Stimulated activated naive B cell treated with anti-CD40 and anti-IgM and Interleukin-4, amounts not matched to agents 10 μg/mL and 1 μg/mL and 100 μg/mL, for 72 hours (primary cell): Measurements from ENCODE around the gene MINDY2.
A peak's percentile ranks its signal among the peaks of the same experiment; 100 is the strongest.
"Not testable (repeated sequence)": the region's sequence is repeated elsewhere in the genome, so short reads cannot be mapped to it uniquely, and the experiment has no call there.

Experiments used
- ATAC-seq, 2 donors: fragments of 150-1000 bp; cut with Tn5 transposase; replicated peaks; 2 replicates each; pipeline ENCODE4 v1.10.0; 2021; ENCODE audit warnings: moderate library complexity in 1 of 2
- DNase-seq: peaks from one replicate; pipeline ENCODE4 v3.0.0; 2021
- H3K27ac Mint-ChIP-seq: one replicate; pipeline ENCODE4 v1.8.0; 2022; ENCODE audit warnings: mild to moderate bottlenecking, mixed read lengths
- H3K27me3 Mint-ChIP-seq, 2 donors: one replicate each; pipeline ENCODE4 v1.8.0; 2022; ENCODE audit warnings: mixed read lengths in 2 of 2
- H3K36me3 Mint-ChIP-seq, 2 donors: one replicate each; pipeline ENCODE4 v1.8.0; 2022; ENCODE audit warnings: mixed read lengths in 2 of 2, mild to moderate bottlenecking in 1 of 2
- H3K4me1 Mint-ChIP-seq, 2 donors: one replicate each; pipeline ENCODE4 v1.8.0; 2022; ENCODE audit warnings: mixed read lengths in 2 of 2, mild to moderate bottlenecking in 1 of 2
- H3K4me3 Mint-ChIP-seq, 2 donors: one replicate each; pipeline ENCODE4 v1.8.0; 2022; ENCODE audit warnings: mild to moderate bottlenecking in 2 of 2, mixed read lengths in 2 of 2, moderate library complexity in 1 of 2
- H3K9me3 Mint-ChIP-seq, 2 donors: one replicate each; pipeline ENCODE4 v1.8.0; 2022; ENCODE audit warnings: mixed read lengths in 2 of 2, mild to moderate bottlenecking in 1 of 2

Gene MINDY2

DNA sequence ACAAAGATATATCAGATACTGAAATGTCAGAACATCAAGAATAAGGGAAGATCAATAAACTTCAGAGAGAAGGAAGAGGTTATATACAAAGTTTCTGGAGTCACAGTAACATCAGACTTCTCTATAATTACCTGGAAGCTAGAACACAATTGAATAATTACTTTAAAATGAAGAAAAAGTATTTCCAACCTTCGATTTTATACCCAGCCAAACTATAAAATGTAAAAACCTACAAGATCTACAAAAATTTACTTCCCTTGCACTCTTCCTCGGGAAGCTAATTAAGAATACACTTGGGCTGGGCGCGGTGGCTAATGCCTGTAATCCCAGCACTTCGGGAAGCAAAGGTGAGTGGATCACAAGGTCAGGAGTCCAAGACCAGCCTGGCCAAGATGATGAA is 6.6 kb upstream of the MINDY2 start:
- no peaks in the 10 kb centered on the region for H3K27me3 Mint-ChIP-seq

DNA sequence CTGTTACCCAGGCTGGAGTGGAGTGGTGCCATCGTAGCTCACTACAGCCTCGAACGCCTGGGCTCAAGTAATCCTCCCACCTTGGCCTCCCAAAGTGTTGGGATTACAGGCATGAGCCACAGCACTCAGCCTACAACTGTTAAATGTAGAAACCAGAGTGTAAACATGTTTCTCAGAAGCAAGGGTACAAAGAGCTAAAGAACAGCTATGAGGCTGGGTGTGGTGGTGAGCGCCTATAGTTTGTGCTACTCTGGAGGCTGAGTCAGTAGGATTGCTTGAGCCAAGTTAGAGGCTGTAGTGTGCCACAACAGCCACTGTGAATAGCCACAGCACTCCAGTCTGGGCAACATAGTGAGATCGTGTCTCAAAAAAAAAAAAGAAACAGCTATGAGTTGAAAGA is 4.8 kb upstream of the MINDY2 start:
- no peaks in the 10 kb centered on the region for H3K27me3 Mint-ChIP-seq
- H3K27ac Mint-ChIP-seq = no peak overlapping the region
- peaks cover 4% of the 10 kb centered on the region in 2 donors for H3K9me3 Mint-ChIP-seq
- ATAC-seq = no peak
- peaks cover 4 to 10% of the 10 kb centered on the region in 2 donors for H3K36me3 Mint-ChIP-seq
- H3K4me3 Mint-ChIP-seq = no peak overlapping the region
- no peak for DNase-seq
- H3K4me1 Mint-ChIP-seq = no peaks in the 10 kb centered on the region

More for the DNA sequence above, 6.6 kb upstream of the MINDY2 start:
- Mint-ChIP-seq H3K4me3 (no peak overlapping the region), H3K4me1 (no peaks in the 10 kb centered on the region), H3K36me3 (peaks cover 2 to 10% of the 10 kb centered on the region in 2 donors), H3K27ac (no peak overlapping the region), H3K9me3 (peaks cover 4% of the 10 kb centered on the region in 2 donors)
- DNase-seq (no peak), ATAC-seq (no peak)

DNA sequence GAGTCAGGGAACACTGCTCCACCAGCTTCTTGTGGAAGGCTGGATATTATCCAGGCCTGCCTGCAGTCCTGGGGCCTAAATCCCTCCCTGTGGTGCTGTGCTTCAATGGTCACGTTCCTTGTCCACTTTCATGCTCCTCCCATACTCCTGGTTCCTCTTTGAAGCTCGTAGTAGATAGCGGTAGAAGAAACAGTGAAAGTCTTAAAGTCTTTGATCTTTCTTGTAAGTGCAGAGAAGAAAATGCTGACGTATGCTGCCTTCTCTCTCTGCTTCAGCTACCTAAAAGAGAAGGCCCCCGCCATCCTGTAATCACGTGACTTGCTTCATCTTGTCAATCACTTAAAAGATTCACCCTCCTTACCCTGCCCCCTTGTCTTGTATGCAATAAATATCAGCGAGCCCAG is 2.5 kb upstream of the MINDY2 start:
- not testable (repeated sequence) for DNase-seq, H3K27ac Mint-ChIP-seq, H3K27me3 Mint-ChIP-seq

DNA sequence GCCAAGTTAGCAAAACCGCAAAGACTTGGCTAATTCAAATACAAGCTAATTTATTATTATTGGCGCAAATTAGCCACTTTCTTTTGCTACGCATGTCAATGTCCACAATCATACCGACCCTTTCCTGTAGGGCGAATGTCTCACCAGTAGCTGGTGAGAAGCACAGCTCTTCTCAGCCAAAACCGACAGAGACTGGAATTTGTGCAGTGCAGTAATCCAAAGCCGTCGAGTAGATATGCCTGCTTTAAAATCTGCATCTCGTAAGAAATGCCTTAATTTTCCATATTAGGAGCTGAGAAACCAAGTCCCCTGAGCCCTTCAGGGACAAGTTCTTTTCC is 614 bp upstream of the MINDY2 start:
- Mint-ChIP-seq H3K36me3 (peaks cover 0 to 2% of the 10 kb centered on the region in 2 donors), H3K9me3 (no peaks in the 10 kb centered on the region), H3K4me1 (peaks cover 0 to 3% of the 10 kb centered on the region in 2 donors), H3K27me3 (no peaks in the 10 kb centered on the region), H3K27ac (peak overlapping the region; percentile 98), H3K4me3 (peak overlapping the region; percentile 90 to 97)
- peak; percentile 37 for DNase-seq
- peak; percentile 53 to 62 for ATAC-seq

More for the DNA sequence above, 2.5 kb upstream of the MINDY2 start:
- not testable (repeated sequence) for H3K4me1 Mint-ChIP-seq, H3K4me3 Mint-ChIP-seq, ATAC-seq, H3K9me3 Mint-ChIP-seq, H3K36me3 Mint-ChIP-seq

DNA sequence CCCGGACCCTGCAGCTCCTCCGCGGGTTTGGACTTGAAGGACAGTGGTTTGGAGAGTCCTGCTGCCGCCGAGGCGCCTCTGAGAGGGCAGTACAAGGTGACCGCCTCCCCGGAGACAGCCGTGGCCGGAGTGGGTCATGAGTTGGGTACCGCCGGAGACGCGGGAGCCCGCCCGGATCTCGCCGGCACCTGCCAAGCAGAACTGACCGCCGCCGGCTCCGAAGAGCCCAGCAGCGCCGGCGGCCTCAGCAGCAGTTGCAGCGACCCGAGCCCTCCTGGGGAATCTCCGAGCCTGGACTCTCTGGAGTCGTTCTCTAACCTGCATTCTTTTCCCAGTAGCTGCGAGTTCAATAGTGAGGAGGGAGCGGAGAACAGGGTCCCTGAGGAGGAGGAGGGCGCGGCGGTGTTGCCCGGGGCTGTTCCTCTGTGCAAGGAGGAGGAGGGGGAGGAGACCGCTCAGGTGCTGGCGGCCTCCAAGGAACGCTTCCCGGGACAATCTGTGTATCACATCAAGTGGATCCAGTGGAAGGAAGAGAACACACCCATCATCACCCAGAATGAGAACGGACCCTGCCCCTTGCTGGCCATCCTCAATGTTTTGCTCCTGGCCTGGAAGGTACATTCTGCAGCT is 634 bp downstream of the MINDY2 start:
- no peak for DNase-seq

DNA sequence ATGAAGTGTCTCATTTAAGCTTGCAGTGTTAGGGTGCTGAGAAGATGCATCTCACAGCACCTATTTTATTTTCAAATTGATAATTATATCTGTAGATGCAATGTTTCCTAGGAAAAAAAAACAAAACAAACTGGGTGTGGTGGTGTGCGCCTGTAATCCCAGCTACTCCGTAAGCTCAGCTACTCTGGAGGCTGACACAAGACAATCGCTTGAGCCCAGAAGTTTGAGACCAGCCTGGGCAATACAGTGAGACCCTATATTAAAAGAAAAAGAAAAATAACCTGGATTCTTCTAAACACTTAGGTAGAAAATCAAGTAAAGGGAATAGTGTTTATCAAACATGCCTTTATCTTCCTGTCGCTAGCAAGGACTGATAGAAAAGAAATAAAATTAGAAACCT is 1.9 kb downstream of the MINDY2 start:
- Mint-ChIP-seq H3K27me3 (no peaks in the 10 kb centered on the region), H3K27ac (no peak overlapping the region), H3K4me3 (peak overlapping the region in 1 of 2 donors; percentile 63), H3K9me3 (no peaks in the 10 kb centered on the region), H3K4me1 (peaks cover 0 to 8% of the 10 kb centered on the region in 2 donors), H3K36me3 (peaks cover 0 to 2% of the 10 kb centered on the region in 2 donors)
- ATAC-seq (no peak), DNase-seq (no peak)

More for the DNA sequence above, 634 bp downstream of the MINDY2 start:
- peaks cover 0 to 2% of the 10 kb centered on the region in 2 donors for H3K36me3 Mint-ChIP-seq
- ATAC-seq = peak; percentile 1 to 2
- H3K27me3 Mint-ChIP-seq = no peaks in the 10 kb centered on the region
- peak overlapping the region; percentile 90 to 97 for H3K4me3 Mint-ChIP-seq
- peak overlapping the region; percentile 98 for H3K27ac Mint-ChIP-seq
- no peaks in the 10 kb centered on the region for H3K9me3 Mint-ChIP-seq
- peaks cover 0 to 3% of the 10 kb centered on the region in 2 donors for H3K4me1 Mint-ChIP-seq

DNA sequence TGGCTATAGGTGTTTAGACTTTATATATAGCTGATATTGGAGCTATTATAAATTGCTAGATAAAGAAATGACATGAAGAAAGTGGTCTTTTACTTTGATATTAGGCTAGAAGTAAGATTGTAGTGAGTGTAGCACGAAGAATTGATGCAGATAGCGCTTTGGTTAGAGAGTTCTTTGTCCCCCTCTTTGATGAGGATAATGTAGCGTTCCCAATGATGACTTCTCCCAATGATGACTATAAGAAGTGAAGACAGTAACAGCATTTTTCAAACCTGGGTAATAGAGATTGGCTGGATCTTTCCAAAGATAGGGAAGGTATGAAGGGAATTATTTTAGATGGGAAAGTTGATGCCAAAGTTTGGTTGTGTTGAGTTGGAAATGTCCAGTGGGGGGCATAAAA is 4.3 kb downstream of the MINDY2 start:
- H3K36me3 Mint-ChIP-seq = peaks cover 0 to 2% of the 10 kb centered on the region in 2 donors
- H3K4me1 Mint-ChIP-seq = peaks cover 0 to 8% of the 10 kb centered on the region in 2 donors
- H3K27ac Mint-ChIP-seq = no peak overlapping the region
- ATAC-seq (no peak), DNase-seq (no peak)
- H3K4me3 Mint-ChIP-seq = no peak overlapping the region
- H3K27me3 Mint-ChIP-seq = no peaks in the 10 kb centered on the region
- no peaks in the 10 kb centered on the region for H3K9me3 Mint-ChIP-seq

DNA sequence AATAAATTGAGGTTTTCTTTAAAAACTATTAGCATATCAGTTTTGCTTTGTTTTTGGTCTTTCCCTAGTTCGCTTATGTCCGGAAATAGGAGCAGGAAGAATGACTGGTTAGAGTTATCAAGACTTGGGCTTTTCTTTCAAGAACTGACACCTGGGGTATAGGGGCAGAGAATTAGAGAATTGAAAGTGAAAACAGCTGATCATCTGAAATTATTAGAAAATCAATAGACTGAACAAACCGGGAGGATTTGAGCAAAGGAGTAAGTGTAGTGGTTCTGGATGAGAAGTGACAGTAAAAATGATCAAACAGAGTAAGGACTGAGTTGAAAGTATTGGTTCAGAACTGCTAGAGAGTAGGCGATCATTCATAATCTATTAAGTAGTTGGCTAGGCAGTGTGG is 6.0 kb downstream of the MINDY2 start:
- Mint-ChIP-seq H3K27me3 (no peaks in the 10 kb centered on the region), H3K4me3 (peak overlapping the region in 1 of 2 donors; percentile 2), H3K9me3 (no peaks in the 10 kb centered on the region), H3K4me1 (peaks cover 0 to 8% of the 10 kb centered on the region in 2 donors), H3K27ac (peak overlapping the region; percentile 16), H3K36me3 (no peaks in the 10 kb centered on the region)
- no peak for DNase-seq
- ATAC-seq = peak; percentile 34 to 55

DNA sequence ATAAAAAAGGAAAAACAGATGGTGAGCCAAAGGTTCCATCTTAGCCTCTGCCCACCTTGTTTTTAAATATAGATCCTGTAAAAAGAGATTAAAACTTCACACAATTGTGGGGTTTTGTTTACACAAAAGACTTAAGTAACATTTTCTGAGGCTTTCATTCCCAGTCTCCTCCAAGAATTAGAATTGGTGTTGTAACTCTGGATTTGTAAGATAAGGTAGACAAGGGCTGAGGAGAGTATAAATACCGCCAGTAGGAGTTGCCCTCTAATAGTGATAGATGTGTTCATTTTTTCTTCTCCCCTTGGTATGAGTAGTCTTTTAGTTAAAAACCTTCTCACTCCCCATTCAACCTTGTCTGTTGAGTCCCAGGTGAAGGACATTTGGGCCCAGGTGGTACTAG is 8.5 kb downstream of the MINDY2 start:
- H3K9me3 Mint-ChIP-seq = no peaks in the 10 kb centered on the region
- H3K27me3 Mint-ChIP-seq = no peaks in the 10 kb centered on the region
- no peak for ATAC-seq
- no peak overlapping the region for H3K27ac Mint-ChIP-seq
- H3K4me1 Mint-ChIP-seq = peaks cover 0 to 5% of the 10 kb centered on the region in 2 donors
- no peak overlapping the region for H3K4me3 Mint-ChIP-seq
- no peak for DNase-seq
- H3K36me3 Mint-ChIP-seq = peaks cover 5% of the 10 kb centered on the region in 2 donors

DNA sequence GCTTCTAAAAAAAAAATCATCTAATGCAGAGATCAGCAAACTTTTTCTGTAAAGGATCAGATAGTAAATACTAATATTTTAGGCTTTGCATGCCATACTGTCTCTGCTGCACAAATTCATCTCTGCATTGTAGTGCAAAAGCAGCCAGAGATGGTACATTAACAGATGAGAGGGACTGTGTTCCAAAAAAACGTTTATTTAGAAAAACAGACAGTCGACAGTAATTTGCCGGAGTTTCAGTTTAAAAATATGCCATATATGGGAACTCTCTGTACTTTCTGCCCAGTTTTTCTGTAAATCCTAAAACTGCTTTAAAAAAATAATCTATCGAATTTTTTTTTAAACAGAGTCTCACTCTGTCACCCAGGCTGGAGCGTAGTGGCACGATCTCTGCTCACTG is 14.3 kb downstream of the MINDY2 start:
- no peak overlapping the region for H3K27ac Mint-ChIP-seq
- no peaks in the 10 kb centered on the region for H3K9me3 Mint-ChIP-seq
- peaks cover 7 to 10% of the 10 kb centered on the region in 2 donors for H3K36me3 Mint-ChIP-seq
- ATAC-seq (no peak), DNase-seq (no peak)
- no peak overlapping the region for H3K4me3 Mint-ChIP-seq
- H3K27me3 Mint-ChIP-seq = no peaks in the 10 kb centered on the region
- H3K4me1 Mint-ChIP-seq = peaks cover 0 to 1% of the 10 kb centered on the region in 2 donors

DNA sequence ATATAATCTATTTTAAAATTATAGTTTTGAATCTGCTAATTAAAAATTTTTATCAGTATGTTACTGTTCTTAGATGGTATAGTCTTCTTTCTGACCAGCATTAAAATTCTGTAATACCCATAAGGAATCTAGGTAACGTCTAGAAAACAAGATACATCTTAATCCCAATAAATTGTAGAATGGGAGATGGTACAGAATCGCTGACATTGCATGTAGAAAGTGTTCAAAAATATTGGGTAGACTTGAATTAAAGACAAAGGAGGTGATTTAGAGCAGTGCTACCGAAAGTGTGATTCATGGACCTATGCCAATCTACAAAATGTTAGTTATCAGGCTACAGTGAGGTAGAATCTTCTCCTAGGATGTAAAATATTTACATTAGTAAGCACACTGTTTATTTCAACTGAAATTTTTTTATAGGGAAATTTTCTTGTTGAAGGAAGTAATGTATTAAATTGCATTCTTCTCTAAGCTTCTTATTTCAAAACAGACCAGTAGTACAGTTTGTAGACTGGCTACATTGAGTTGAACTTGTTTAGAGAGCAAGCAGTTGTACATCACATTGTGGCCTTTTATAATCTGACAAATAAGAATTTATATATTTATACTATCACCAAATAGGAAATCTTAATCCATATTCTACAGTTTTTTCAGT is 17.1 kb downstream of the MINDY2 start:
- DNase-seq = no peak
- no peak for ATAC-seq
- Mint-ChIP-seq H3K9me3 (peaks cover 0 to 1% of the 10 kb centered on the region in 2 donors), H3K4me3 (no peak overlapping the region), H3K27me3 (no peaks in the 10 kb centered on the region), H3K36me3 (peaks cover 15 to 29% of the 10 kb centered on the region in 2 donors), H3K4me1 (peaks cover 0 to 1% of the 10 kb centered on the region in 2 donors), H3K27ac (no peak overlapping the region)

DNA sequence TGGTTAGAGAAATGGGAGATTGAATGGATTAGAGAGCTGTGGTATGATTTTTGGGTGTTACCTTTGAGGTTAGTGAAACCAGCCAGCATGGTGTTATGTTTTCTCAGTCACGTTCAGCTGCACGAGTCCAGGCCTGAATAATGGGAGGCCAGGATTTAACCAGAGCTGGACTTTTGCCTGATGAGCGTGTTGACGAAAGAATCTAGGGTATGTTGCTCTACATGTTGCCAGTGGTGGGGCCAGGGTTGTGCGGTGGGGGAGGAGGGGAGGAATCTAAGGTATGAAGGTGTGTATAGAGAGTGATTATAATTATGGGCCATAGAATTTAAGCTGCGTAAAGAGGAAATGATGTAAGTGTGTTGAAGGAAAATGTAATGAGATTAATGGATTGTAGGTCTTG is 22.8 kb downstream of the MINDY2 start:
- Mint-ChIP-seq H3K27me3 (no peaks in the 10 kb centered on the region), H3K36me3 (peaks cover 16 to 37% of the 10 kb centered on the region in 2 donors), H3K4me1 (peaks cover 9 to 11% of the 10 kb centered on the region in 2 donors), H3K4me3 (no peak overlapping the region), H3K27ac (no peak overlapping the region), H3K9me3 (peaks cover 1 to 4% of the 10 kb centered on the region in 2 donors)
- DNase-seq (no peak), ATAC-seq (no peak)

DNA sequence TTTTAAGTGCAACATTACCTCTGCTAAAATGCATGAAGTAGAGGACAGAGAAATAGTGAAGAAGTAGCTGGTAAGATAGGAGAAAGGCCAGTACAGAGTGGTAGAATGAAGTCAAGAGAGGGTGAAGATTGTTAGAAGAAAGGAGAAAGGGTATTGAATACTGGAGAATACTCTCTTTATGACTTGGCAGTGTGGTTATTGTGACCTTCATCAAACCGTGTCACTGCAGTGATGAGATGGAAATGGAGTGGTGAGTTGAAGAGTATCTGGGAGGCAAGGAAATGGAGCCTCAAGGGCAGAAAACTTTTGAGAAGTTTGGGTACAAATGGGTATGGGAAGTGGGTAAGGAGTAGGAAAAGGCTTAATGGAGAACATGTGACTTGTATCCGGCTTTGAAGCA is 24.7 kb downstream of the MINDY2 start:
- peak; percentile 53 to 69 for ATAC-seq
- H3K4me1 Mint-ChIP-seq = peaks cover 16 to 17% of the 10 kb centered on the region in 2 donors
- H3K27me3 Mint-ChIP-seq = no peaks in the 10 kb centered on the region
- no peak for DNase-seq
- H3K27ac Mint-ChIP-seq = no peak overlapping the region
- H3K9me3 Mint-ChIP-seq = peaks cover 1 to 4% of the 10 kb centered on the region in 2 donors
- H3K4me3 Mint-ChIP-seq = no peak overlapping the region
- peaks cover 9 to 31% of the 10 kb centered on the region in 2 donors for H3K36me3 Mint-ChIP-seq

DNA sequence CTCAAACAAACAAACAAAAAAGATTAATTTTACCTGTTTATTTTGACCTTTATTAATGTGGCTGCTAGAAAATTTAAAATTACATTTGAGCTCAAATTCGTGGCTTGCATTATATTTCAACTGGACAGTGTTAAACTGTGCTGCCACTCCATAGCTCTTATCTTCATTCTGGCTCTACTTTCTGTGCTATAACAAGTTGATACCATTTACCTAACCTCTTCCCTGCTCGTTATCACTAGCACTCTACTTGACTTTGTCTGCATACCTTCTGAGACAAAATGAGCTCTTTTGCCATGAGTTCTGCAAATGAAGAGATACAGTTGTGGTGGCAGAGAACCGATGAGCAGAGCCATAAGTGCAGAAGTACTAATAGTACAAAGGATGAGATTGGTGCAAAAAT is 26.4 kb downstream of the MINDY2 start:
- H3K9me3 Mint-ChIP-seq = peaks cover 0 to 4% of the 10 kb centered on the region in 2 donors
- no peaks in the 10 kb centered on the region for H3K27me3 Mint-ChIP-seq
- no peak for DNase-seq
- H3K4me1 Mint-ChIP-seq = peaks cover 16 to 17% of the 10 kb centered on the region in 2 donors
- ATAC-seq = no peak
- H3K27ac Mint-ChIP-seq = no peak overlapping the region
- H3K36me3 Mint-ChIP-seq = peaks cover 6 to 23% of the 10 kb centered on the region in 2 donors
- no peak overlapping the region for H3K4me3 Mint-ChIP-seq

DNA sequence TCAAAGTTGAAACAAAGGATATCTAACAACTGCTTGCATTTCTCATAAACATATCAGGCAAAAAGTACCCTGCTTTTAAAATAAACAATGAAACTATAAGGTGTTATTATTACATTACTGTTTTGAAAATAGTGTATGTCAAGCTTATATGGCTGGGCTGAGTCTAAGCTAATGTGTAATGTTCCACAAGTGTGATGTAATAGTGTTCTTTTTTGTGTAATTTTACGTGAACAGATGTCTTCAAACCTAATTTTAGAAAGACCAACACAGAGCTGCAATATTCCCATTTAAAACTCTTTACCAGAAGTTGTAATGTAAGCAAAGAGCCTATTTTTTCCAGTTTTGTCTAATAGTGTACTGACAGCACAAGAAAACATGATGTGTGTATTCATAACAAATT is 34.0 kb downstream of the MINDY2 start:
- peaks cover 3 to 13% of the 10 kb centered on the region in 2 donors for H3K4me1 Mint-ChIP-seq
- H3K4me3 Mint-ChIP-seq = no peak overlapping the region
- DNase-seq (no peak), ATAC-seq (no peak)
- H3K36me3 Mint-ChIP-seq = peaks cover 10% of the 10 kb centered on the region in 2 donors
- H3K27me3 Mint-ChIP-seq = no peaks in the 10 kb centered on the region
- no peaks in the 10 kb centered on the region for H3K9me3 Mint-ChIP-seq
- no peak overlapping the region for H3K27ac Mint-ChIP-seq
